GM18519 (cell line): ENCODE data around the gene CCNJL.
"Not testable (repeated sequence)": the region's sequence is repeated elsewhere in the genome, so short reads cannot be mapped to it uniquely, and the experiment has no call there.

Experiments
- ATAC-seq: cut with Tn5 transposase; IDR thresholded peaks from one replicate; pipeline ENCODE4 v1.9.1; 2021; ENCODE audit warnings: mild to moderate bottlenecking, moderate library complexity; ENCODE audit not compliant: unreplicated experiment, low FRiP score

The CCNJL gene

GRCh38 chr5:160266752-160267345 lies 45.5 kb downstream of the CCNJL start:
- ATAC-seq: no peak

GRCh38 chr5:160266044-160266443 lies 46.3 kb downstream of the CCNJL start:
- ATAC-seq: no peak

- no peak for ATAC-seq
Measured at GRCh38 chr5:160263326-160263855, 49.0 kb downstream of the CCNJL start.

- ATAC-seq: no peak
Measured at GRCh38 chr5:160262151-160263074, 50.0 kb downstream of the CCNJL start.

- ATAC-seq: no peak
Measured at GRCh38 chr5:160260881-160261815, 51.2 kb downstream of the CCNJL start.

GRCh38 chr5:160260006-160260775 lies 52.2 kb downstream of the CCNJL start:
- no peak for ATAC-seq

- no peak for ATAC-seq
Measured at GRCh38 chr5:160259341-160259740, 53.0 kb downstream of the CCNJL start.

- ATAC-seq: no peak
Measured at GRCh38 chr5:160254706-160255105, 57.7 kb downstream of the CCNJL start.

GRCh38 chr5:160253441-160253840 lies 58.9 kb downstream of the CCNJL start:
- no peak for ATAC-seq

- no peak for ATAC-seq
Measured at GRCh38 chr5:160252916-160253315, 59.4 kb downstream of the CCNJL start.

GRCh38 chr5:160251406-160252155 lies 60.8 kb downstream of the CCNJL start:
- ATAC-seq: no peak

- no peak for ATAC-seq
Measured at GRCh38 chr5:160250826-160251225, 61.5 kb downstream of the CCNJL start.

- no peak for ATAC-seq
Measured at GRCh38 chr5:160250226-160250625, 62.1 kb downstream of the CCNJL start.

- ATAC-seq: not testable (repeated sequence)
Measured at GRCh38 chr5:160249570-160249969, 62.8 kb downstream of the CCNJL start.

- no peak for ATAC-seq
Measured at GRCh38 chr5:160245506-160246086, 66.8 kb downstream of the CCNJL start.

GRCh38 chr5:160242145-160242544 lies 70.2 kb downstream of the CCNJL start:
- ATAC-seq: no peak

GRCh38 chr5:160240350-160240749 lies 72.0 kb downstream of the CCNJL start:
- no peak for ATAC-seq

GRCh38 chr5:160237571-160238093 lies 74.7 kb downstream of the CCNJL start:
- ATAC-seq: no peak
